ENCODE results near the gene ITGAV. TPM values are rescaled to one million over a fixed set of nuclear protein-coding genes. Genes with fewer than 3 reads are reported as not detected.

Gene ITGAV
- total and polyA plus RNA-seq, 12 donors = 17.2 to 292 (median 223) TPM

GRCh38 chr2:186653511-186653910 is 63.7 kb downstream of the ITGAV start:
- DNase-seq (no peak), ATAC-seq (no peak)
- Histone ChIP-seq H3K9me3 (no peaks in the 10 kb centered on the region), H3K27me3 (no peaks in the 10 kb centered on the region), H3K4me1 (peaks cover 0 to 7% (median 0%) of the 10 kb centered on the region in 9 donors), H3K27ac (no peak overlapping the region), H3K36me3 (peaks cover 0 to 100% (median 40%) of the 10 kb centered on the region in 9 donors), H3K4me3 (no peak overlapping the region)
- intact Hi-C loops (cut with DNase I) = no loop called here
- no peak for TF ChIP-seq CTCF (IDR thresholded peaks at IDR 0.05)
- 95 to 100% methylated on average over 1 of the region's 1 CpG for WGBS, 2 donors

- no peaks in the 10 kb centered on the region for H3K27me3 ChIP-seq
- DNase-seq (no peak), ATAC-seq (no peak)
- H3K9me3 ChIP-seq = no peaks in the 10 kb centered on the region
- peaks cover 0 to 100% (median 33%) of the 10 kb centered on the region in 9 donors for H3K36me3 ChIP-seq
- no peak for TF ChIP-seq CTCF (IDR thresholded peaks at IDR 0.05)
- intact Hi-C loops (cut with DNase I) = no loop called here
- H3K4me1 ChIP-seq = peaks cover 0 to 4% (median 0%) of the 10 kb centered on the region in 9 donors
- H3K27ac ChIP-seq = no peak overlapping the region
- no peak overlapping the region for H3K4me3 ChIP-seq
Observed at GRCh38 chr2:186659383-186659782, 69.5 kb downstream of the ITGAV start.

- DNase-seq = no peak
- ATAC-seq = peak in 1 of 8 donors; percentile 46
- peaks cover 0 to 8% (median 0%) of the 10 kb centered on the region in 9 donors for H3K4me1 ChIP-seq
- intact Hi-C loops (cut with DNase I) = no loop called here
- no peaks in the 10 kb centered on the region for H3K9me3 ChIP-seq
- no peak overlapping the region for H3K27ac ChIP-seq
- H3K27me3 ChIP-seq = no peaks in the 10 kb centered on the region
- H3K4me3 ChIP-seq = no peak overlapping the region
- TF ChIP-seq CTCF (IDR thresholded peaks at IDR 0.05) = no peak
- WGBS, 2 donors = 51 to 73% methylated on average over 5 of the region's 5 CpGs
- H3K36me3 ChIP-seq = peaks cover 0 to 100% (median 51%) of the 10 kb centered on the region in 9 donors
Observed at GRCh38 chr2:186664385-186665043, 74.7 kb downstream of the ITGAV start.

- peaks cover 3 to 100% (median 82%) of the 10 kb centered on the region in 9 donors for H3K36me3 ChIP-seq
- DNase-seq = no peak
- no peak for ATAC-seq
- H3K27ac ChIP-seq = no peak overlapping the region
- WGBS, 2 donors = 59 to 64% methylated on average over 1 of the region's 1 CpG
- peaks cover 0 to 6% (median 0%) of the 10 kb centered on the region in 9 donors for H3K4me1 ChIP-seq
- H3K27me3 ChIP-seq = no peaks in the 10 kb centered on the region
- no peak overlapping the region for H3K4me3 ChIP-seq
- no peak for TF ChIP-seq CTCF (IDR thresholded peaks at IDR 0.05)
- H3K9me3 ChIP-seq = peaks cover 0 to 23% (median 13%) of the 10 kb centered on the region in 11 donors
- intact Hi-C loops (cut with DNase I) = no loop called here
Observed at GRCh38 chr2:186669146-186669545, 79.3 kb downstream of the ITGAV start.

All from heart right ventricle (tissue), 16 donors.